ENCODE measurements around the gene HP. TPM values are rescaled to one million over a fixed set of nuclear protein-coding genes. Genes with fewer than 3 reads are reported as not detected.

The HP gene
- polyA plus RNA-seq, 2 donors, result 0.27 to 0.29 TPM

- Histone ChIP-seq H3K4me1 (ENCODE audit: control insufficient read depth in 2 of 2, insufficient read depth in 2 of 2, low read length in 1 of 2) (no peaks in the 10 kb centered on the region), H3K9me3 (ENCODE audit: control insufficient read depth in 2 of 2, insufficient read depth in 1 of 2, low read depth in 1 of 2, low read length in 1 of 2) (no peaks in the 10 kb centered on the region), H3K36me3 (ENCODE audit: control insufficient read depth in 2 of 2, insufficient read depth in 2 of 2, low read length in 1 of 2) (peaks cover 2 to 4% of the 10 kb centered on the region in 2 donors), H3K27me3 (ENCODE audit: control insufficient read depth in 1 of 2, insufficient read depth in 2 of 2, low read length in 2 of 2) (no peaks in the 10 kb centered on the region), H3K4me3 (ENCODE audit: low read depth in 1 of 2, low read length in 2 of 2) (no peak overlapping the region), H3K27ac (ENCODE audit: low read depth in 2 of 2, low read length in 1 of 2) (no peak overlapping the region)
- WGBS, 2 donors, result 87 to 88% methylated on average over 5 of the region's 5 CpGs
Measured at GRCh38 chr16:72036098-72036497, 18.2 kb upstream of the HP start.

DNA sequence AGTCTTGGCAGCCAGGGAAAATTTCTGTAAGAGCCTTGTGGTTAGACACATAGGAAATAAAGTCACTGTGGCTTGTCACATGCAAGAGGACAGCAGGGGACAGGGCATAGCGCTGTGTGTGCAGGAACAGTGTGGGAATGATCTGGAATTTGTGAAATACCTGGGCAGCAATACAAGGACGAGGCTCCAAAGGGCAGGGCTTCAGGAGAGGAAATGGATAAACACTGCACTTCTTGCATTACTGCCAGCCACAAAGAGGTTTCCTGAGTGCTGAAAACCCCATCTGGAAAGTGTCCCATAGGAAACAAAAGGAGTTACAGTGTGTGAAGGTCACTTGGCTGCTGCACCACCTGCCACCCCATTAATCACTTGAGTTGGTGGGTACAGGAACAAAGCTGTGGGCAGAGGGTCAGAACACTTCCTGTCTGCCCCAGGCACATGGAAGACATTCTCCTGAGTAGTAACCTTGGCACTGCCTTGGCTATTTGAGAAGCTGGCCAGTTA lies 12.1 kb upstream of the HP start:
- Histone ChIP-seq H3K27ac (ENCODE audit: low read depth in 2 of 2, low read length in 1 of 2) (no peak overlapping the region), H3K4me1 (ENCODE audit: control insufficient read depth in 2 of 2, insufficient read depth in 2 of 2, low read length in 1 of 2) (no peaks in the 10 kb centered on the region), H3K27me3 (ENCODE audit: control insufficient read depth in 1 of 2, insufficient read depth in 2 of 2, low read length in 2 of 2) (no peaks in the 10 kb centered on the region), H3K4me3 (ENCODE audit: low read depth in 1 of 2, low read length in 2 of 2) (no peak overlapping the region), H3K36me3 (ENCODE audit: control insufficient read depth in 2 of 2, insufficient read depth in 2 of 2, low read length in 1 of 2) (peaks cover 2 to 8% of the 10 kb centered on the region in 2 donors), H3K9me3 (ENCODE audit: control insufficient read depth in 2 of 2, insufficient read depth in 1 of 2, low read depth in 1 of 2, low read length in 1 of 2) (no peaks in the 10 kb centered on the region)
- WGBS, 2 donors, result 47 to 69% methylated on average over 2 of the region's 2 CpGs

DNA sequence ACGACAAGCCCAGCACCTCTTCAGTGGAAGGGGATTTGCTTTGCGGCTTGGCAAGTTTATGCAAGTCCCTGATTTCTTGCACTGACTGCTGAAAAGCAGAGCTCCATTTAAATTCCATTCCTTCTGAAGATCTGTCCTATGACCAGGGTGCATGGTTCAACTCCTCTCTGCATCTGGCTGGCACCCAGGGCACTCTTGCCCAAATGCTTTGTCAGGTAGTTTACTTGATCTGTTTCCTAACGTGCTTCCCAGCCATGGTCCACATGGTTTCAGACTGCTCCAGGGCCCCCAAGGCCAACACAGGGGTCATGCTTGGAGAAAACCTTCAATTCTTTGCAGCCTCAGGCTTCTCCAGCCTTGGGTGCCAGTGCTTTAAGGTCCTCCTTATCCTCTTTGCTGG lies 11.2 kb upstream of the HP start:
- peaks cover 2 to 8% of the 10 kb centered on the region in 2 donors for H3K36me3 ChIP-seq (ENCODE audit: control insufficient read depth in 2 of 2, insufficient read depth in 2 of 2, low read length in 1 of 2)
- 53 to 61% methylated on average over 3 of the region's 3 CpGs for WGBS, 2 donors
- H3K27me3 ChIP-seq (ENCODE audit: control insufficient read depth in 1 of 2, insufficient read depth in 2 of 2, low read length in 2 of 2), result no peaks in the 10 kb centered on the region
- no peaks in the 10 kb centered on the region for H3K4me1 ChIP-seq (ENCODE audit: control insufficient read depth in 2 of 2, insufficient read depth in 2 of 2, low read length in 1 of 2)
- no peaks in the 10 kb centered on the region for H3K9me3 ChIP-seq (ENCODE audit: control insufficient read depth in 2 of 2, insufficient read depth in 1 of 2, low read depth in 1 of 2, low read length in 1 of 2)
- H3K4me3 ChIP-seq (ENCODE audit: low read depth in 1 of 2, low read length in 2 of 2), result no peak overlapping the region
- H3K27ac ChIP-seq (ENCODE audit: low read depth in 2 of 2, low read length in 1 of 2), result no peak overlapping the region

DNA sequence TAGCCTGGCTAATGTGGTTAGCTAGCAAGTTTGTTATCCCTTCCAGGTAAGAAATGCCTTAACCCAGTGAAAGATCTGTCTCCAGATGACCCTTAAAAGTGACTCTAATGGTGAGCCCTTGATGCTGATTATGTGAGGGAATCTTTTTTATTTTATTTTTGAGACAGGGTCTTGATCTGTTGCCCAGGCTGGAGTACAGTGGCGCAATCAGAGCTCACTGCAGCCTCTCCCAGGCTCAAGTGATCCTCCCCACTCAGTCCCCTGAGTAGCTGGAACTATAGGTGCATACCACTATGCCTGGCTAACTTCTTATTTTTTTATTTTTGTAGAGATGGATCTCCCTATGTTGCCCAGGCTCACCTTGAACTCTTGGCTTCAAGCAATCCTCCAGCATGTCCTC lies 10.8 kb upstream of the HP start:
- H3K4me3 ChIP-seq (ENCODE audit: low read depth in 1 of 2, low read length in 2 of 2), result no peak overlapping the region
- H3K27me3 ChIP-seq (ENCODE audit: control insufficient read depth in 1 of 2, insufficient read depth in 2 of 2, low read length in 2 of 2), result no peaks in the 10 kb centered on the region
- H3K9me3 ChIP-seq (ENCODE audit: control insufficient read depth in 2 of 2, insufficient read depth in 1 of 2, low read depth in 1 of 2, low read length in 1 of 2), result no peaks in the 10 kb centered on the region
- peaks cover 2 to 8% of the 10 kb centered on the region in 2 donors for H3K36me3 ChIP-seq (ENCODE audit: control insufficient read depth in 2 of 2, insufficient read depth in 2 of 2, low read length in 1 of 2)
- H3K27ac ChIP-seq (ENCODE audit: low read depth in 2 of 2, low read length in 1 of 2), result no peak overlapping the region
- 93 to 100% methylated on average over 1 of the region's 1 CpG for WGBS, 2 donors
- H3K4me1 ChIP-seq (ENCODE audit: control insufficient read depth in 2 of 2, insufficient read depth in 2 of 2, low read length in 1 of 2), result no peaks in the 10 kb centered on the region

GRCh38 chr16:72044296-72044695 lies 10.0 kb upstream of the HP start:
- 69% methylated on average over 6 of the region's 6 CpGs for WGBS, 2 donors
- peaks cover 2 to 8% of the 10 kb centered on the region in 2 donors for H3K36me3 ChIP-seq (ENCODE audit: control insufficient read depth in 2 of 2, insufficient read depth in 2 of 2, low read length in 1 of 2)
- H3K4me1 ChIP-seq (ENCODE audit: control insufficient read depth in 2 of 2, insufficient read depth in 2 of 2, low read length in 1 of 2), result no peaks in the 10 kb centered on the region
- H3K9me3 ChIP-seq (ENCODE audit: control insufficient read depth in 2 of 2, insufficient read depth in 1 of 2, low read depth in 1 of 2, low read length in 1 of 2), result no peaks in the 10 kb centered on the region
- no peak overlapping the region for H3K27ac ChIP-seq (ENCODE audit: low read depth in 2 of 2, low read length in 1 of 2)
- H3K4me3 ChIP-seq (ENCODE audit: low read depth in 1 of 2, low read length in 2 of 2), result no peak overlapping the region
- no peaks in the 10 kb centered on the region for H3K27me3 ChIP-seq (ENCODE audit: control insufficient read depth in 1 of 2, insufficient read depth in 2 of 2, low read length in 2 of 2)

GRCh38 chr16:72044825-72045359 lies 9.4 kb upstream of the HP start:
- Histone ChIP-seq H3K27ac (ENCODE audit: low read depth in 2 of 2, low read length in 1 of 2) (no peak overlapping the region), H3K9me3 (ENCODE audit: control insufficient read depth in 2 of 2, insufficient read depth in 1 of 2, low read depth in 1 of 2, low read length in 1 of 2) (no peaks in the 10 kb centered on the region), H3K36me3 (ENCODE audit: control insufficient read depth in 2 of 2, insufficient read depth in 2 of 2, low read length in 1 of 2) (peaks cover 2 to 8% of the 10 kb centered on the region in 2 donors), H3K4me1 (ENCODE audit: control insufficient read depth in 2 of 2, insufficient read depth in 2 of 2, low read length in 1 of 2) (no peaks in the 10 kb centered on the region), H3K4me3 (ENCODE audit: low read depth in 1 of 2, low read length in 2 of 2) (no peak overlapping the region), H3K27me3 (ENCODE audit: control insufficient read depth in 1 of 2, insufficient read depth in 2 of 2, low read length in 2 of 2) (no peaks in the 10 kb centered on the region)
- 60 to 66% methylated on average over 2 of the region's 2 CpGs for WGBS, 2 donors

GRCh38 chr16:72049110-72049509 lies 5.2 kb upstream of the HP start:
- Histone ChIP-seq H3K4me3 (ENCODE audit: low read depth in 1 of 2, low read length in 2 of 2) (no peak overlapping the region), H3K27me3 (ENCODE audit: control insufficient read depth in 1 of 2, insufficient read depth in 2 of 2, low read length in 2 of 2) (no peaks in the 10 kb centered on the region), H3K27ac (ENCODE audit: low read depth in 2 of 2, low read length in 1 of 2) (no peak overlapping the region), H3K9me3 (ENCODE audit: control insufficient read depth in 2 of 2, insufficient read depth in 1 of 2, low read depth in 1 of 2, low read length in 1 of 2) (no peaks in the 10 kb centered on the region), H3K36me3 (ENCODE audit: control insufficient read depth in 2 of 2, insufficient read depth in 2 of 2, low read length in 1 of 2) (no peaks in the 10 kb centered on the region), H3K4me1 (ENCODE audit: control insufficient read depth in 2 of 2, insufficient read depth in 2 of 2, low read length in 1 of 2) (no peaks in the 10 kb centered on the region)

DNA sequence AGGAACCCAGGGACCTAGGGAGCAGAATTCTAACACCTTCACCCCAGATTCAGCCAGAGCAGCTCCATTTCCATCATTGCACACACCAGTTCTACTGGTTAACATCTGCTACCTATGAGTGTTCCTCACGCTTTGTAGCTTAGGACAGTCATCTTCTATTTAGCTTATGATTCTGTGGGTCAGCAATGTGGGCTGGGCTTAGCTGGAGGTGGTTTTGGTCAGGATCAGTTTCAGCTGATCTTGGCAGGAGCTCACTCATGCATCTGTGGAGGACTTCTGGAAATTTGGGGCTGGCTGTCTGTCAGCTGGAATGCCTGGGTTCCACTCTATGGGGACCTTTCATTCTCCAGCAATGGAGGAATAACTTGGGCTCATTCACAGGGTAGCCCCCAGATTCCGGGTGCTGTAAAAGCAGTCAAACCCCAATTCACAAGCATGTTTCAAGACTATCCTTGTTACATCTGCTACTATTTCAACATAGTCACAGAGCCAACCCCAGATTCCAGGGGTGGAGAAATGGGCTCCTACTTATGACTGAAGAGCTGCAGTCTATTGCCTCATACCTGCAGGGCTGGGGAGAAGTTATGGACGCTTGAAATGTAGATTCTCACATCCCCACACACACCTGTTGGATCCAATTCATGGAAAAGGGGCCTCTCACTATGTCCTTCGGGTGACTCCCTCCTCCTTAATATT lies 3.4 kb upstream of the HP start:
- Histone ChIP-seq H3K27ac (ENCODE audit: low read depth in 2 of 2, low read length in 1 of 2) (no peak overlapping the region), H3K4me3 (ENCODE audit: low read depth in 1 of 2, low read length in 2 of 2) (no peak overlapping the region), H3K4me1 (ENCODE audit: control insufficient read depth in 2 of 2, insufficient read depth in 2 of 2, low read length in 1 of 2) (no peaks in the 10 kb centered on the region), H3K36me3 (ENCODE audit: control insufficient read depth in 2 of 2, insufficient read depth in 2 of 2, low read length in 1 of 2) (no peaks in the 10 kb centered on the region), H3K9me3 (ENCODE audit: control insufficient read depth in 2 of 2, insufficient read depth in 1 of 2, low read depth in 1 of 2, low read length in 1 of 2) (no peaks in the 10 kb centered on the region), H3K27me3 (ENCODE audit: control insufficient read depth in 1 of 2, insufficient read depth in 2 of 2, low read length in 2 of 2) (no peaks in the 10 kb centered on the region)
- 83 to 86% methylated on average over 4 of the region's 4 CpGs for WGBS, 2 donors

- Histone ChIP-seq H3K36me3 (ENCODE audit: control insufficient read depth in 2 of 2, insufficient read depth in 2 of 2, low read length in 1 of 2) (no peaks in the 10 kb centered on the region), H3K27me3 (ENCODE audit: control insufficient read depth in 1 of 2, insufficient read depth in 2 of 2, low read length in 2 of 2) (no peaks in the 10 kb centered on the region), H3K27ac (ENCODE audit: low read depth in 2 of 2, low read length in 1 of 2) (no peak overlapping the region), H3K9me3 (ENCODE audit: control insufficient read depth in 2 of 2, insufficient read depth in 1 of 2, low read depth in 1 of 2, low read length in 1 of 2) (no peaks in the 10 kb centered on the region), H3K4me1 (ENCODE audit: control insufficient read depth in 2 of 2, insufficient read depth in 2 of 2, low read length in 1 of 2) (no peaks in the 10 kb centered on the region), H3K4me3 (ENCODE audit: low read depth in 1 of 2, low read length in 2 of 2) (no peak overlapping the region)
- 85 to 89% methylated on average over 2 of the region's 2 CpGs for WGBS, 2 donors
Measured at GRCh38 chr16:72051818-72052217, 2.5 kb upstream of the HP start.

DNA sequence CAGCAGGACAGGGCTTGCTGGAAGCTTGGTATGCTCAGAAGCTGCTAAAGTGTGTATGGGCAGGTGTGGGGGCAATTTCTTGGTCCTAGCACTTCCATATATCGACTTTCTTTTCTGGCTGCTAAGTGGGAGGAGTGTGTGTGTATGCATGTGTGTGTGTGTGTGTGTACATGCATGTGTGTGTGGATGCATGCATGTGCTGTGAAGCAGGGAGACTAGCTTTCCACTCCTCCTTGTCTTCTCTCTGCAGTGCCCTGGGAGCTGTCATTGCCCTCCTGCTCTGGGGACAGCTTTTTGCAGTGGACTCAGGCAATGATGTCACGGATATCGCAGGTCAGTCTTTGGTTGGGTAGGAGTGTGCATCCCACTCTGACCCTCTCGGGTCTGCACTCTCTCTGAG lies 1.6 kb downstream of the HP start:
- Histone ChIP-seq H3K27me3 (ENCODE audit: control insufficient read depth in 1 of 2, insufficient read depth in 2 of 2, low read length in 2 of 2) (no peaks in the 10 kb centered on the region), H3K36me3 (ENCODE audit: control insufficient read depth in 2 of 2, insufficient read depth in 2 of 2, low read length in 1 of 2) (no peaks in the 10 kb centered on the region), H3K4me3 (ENCODE audit: low read depth in 1 of 2, low read length in 2 of 2) (no peak overlapping the region), H3K9me3 (ENCODE audit: control insufficient read depth in 2 of 2, insufficient read depth in 1 of 2, low read depth in 1 of 2, low read length in 1 of 2) (no peaks in the 10 kb centered on the region), H3K4me1 (ENCODE audit: control insufficient read depth in 2 of 2, insufficient read depth in 2 of 2, low read length in 1 of 2) (no peaks in the 10 kb centered on the region), H3K27ac (ENCODE audit: low read depth in 2 of 2, low read length in 1 of 2) (no peak overlapping the region)
- WGBS, 2 donors, result 79 to 89% methylated on average over 4 of the region's 4 CpGs

Measured in esophagus (tissue), 2 donors.